HepG2 (cell line): Measurements from ENCODE around the gene ITCH. TPM values are rescaled to one million over a fixed set of nuclear protein-coding genes. Genes with fewer than 3 reads are reported as not detected.

Experiments
- ARID4A ChIP-seq: sonication (generic); formaldehyde crosslinking; IDR thresholded peaks from 2 replicates; pipeline ENCODE4 v1.5.0; 2020; ENCODE audit warnings: mild to moderate bottlenecking, missing genetic modification reagents, borderline replicate concordance
- CEBPG ChIP-seq: IDR thresholded peaks from 2 replicates; pipeline ENCODE4 v1.6.1; 2016
- MTA1 ChIP-seq: sonication (generic); formaldehyde crosslinking; IDR thresholded peaks from 2 replicates; pipeline ENCODE4 v1.4.0; 2020; ENCODE audit warnings: missing genetic modification reagents, mild to moderate bottlenecking, borderline replicate concordance
- NFATC3 ChIP-seq: sonication (generic); formaldehyde crosslinking; IDR thresholded peaks from 2 replicates; pipeline ENCODE4 v1.5.1; 2020; ENCODE audit warnings: mild to moderate bottlenecking, missing genetic modification reagents
- RXRA ChIP-seq: sonication (generic); formaldehyde crosslinking; IDR thresholded peaks from 2 replicates; pipeline ENCODE4 v1.5.1; 2020; ENCODE audit warnings: missing genetic modification reagents
- SMYD3 ChIP-seq: sonication (generic); formaldehyde crosslinking; IDR thresholded peaks from 2 replicates; pipeline ENCODE4 v1.8.1; 2023; ENCODE audit warnings: mild to moderate bottlenecking, missing genetic modification reagents
- TCF7L2 ChIP-seq: IDR thresholded peaks from 2 replicates; pipeline ENCODE4 v1.6.1; 2011; ENCODE audit warnings: mild to moderate bottlenecking, low read depth, low read length, moderate library complexity
- ZKSCAN5 ChIP-seq: sonication (generic); formaldehyde crosslinking; IDR thresholded peaks from 2 replicates; pipeline ENCODE4 v1.5.1; 2020; ENCODE audit warnings: mild to moderate bottlenecking, missing genetic modification reagents
- ZNF256 ChIP-seq: sonication (generic); formaldehyde crosslinking; conservative IDR thresholded peaks from 2 replicates; pipeline ENCODE4 v1.4.0; 2020; ENCODE audit warnings: missing genetic modification reagents
- ZNF558 ChIP-seq: sonication (generic); formaldehyde crosslinking; IDR thresholded peaks from 2 replicates; pipeline ENCODE4 v1.9.0; 2022; ENCODE audit warnings: mild to moderate bottlenecking, missing genetic modification reagents, borderline replicate concordance
- ZNF780A ChIP-seq: sonication (generic); formaldehyde crosslinking; IDR thresholded peaks from 2 replicates; pipeline ENCODE4 v1.8.0; 2022; ENCODE audit warnings: mild to moderate bottlenecking, missing genetic modification reagents, moderate library complexity
- polyA plus RNA-seq, 8 experiments: library from polyadenylated mRNA; depleted of rRNA in 3 of 8; stranded (reverse) in 7 of 8; unstranded in 1 of 8; fragments of >200 nt; fragmentation: Illumina TruSeq in 4 of 8; extraction: Trizol in 4 of 8; gene quantifications; 2 replicates each; pipeline versions ENCODE4 v1.2.1 to v1.2.3, GENCODE V29; 2011 to 2016; ENCODE audit warnings: low read depth in 4 of 8, missing spikeins in 1 of 8, mixed read lengths in 1 of 8; ENCODE audit not compliant: insufficient read depth in 1 of 8
- total RNA-seq, 5 experiments: library from RNA; depleted of rRNA; stranded (reverse); fragments of >200 nt; fragmentation: Illumina TruSeq; extraction: Trizol; gene quantifications; 2 replicates each; pipeline ENCODE4 v1.2.3, GENCODE V29; 2016; ENCODE audit warnings: low read depth in 1 of 5

The ITCH gene
- total and polyA plus RNA-seq, 2 of the 13 experiments (the other 11 are each of a cell fraction or from before 2014, with no cell fraction given) = 20.5 to 112 TPM

GRCh38 chr20:34547844-34548613 is 185.0 kb downstream of the ITCH start (continued):
- peak; percentile 29; the same call in 1 of the 2 replicates for TF ChIP-seq MTA1 (CRISPR knock-in tag)
- no peak for TF ChIP-seq ZNF780A (CRISPR knock-in tag)
- no peak for TF ChIP-seq ZNF256
- no peak for TF ChIP-seq SMYD3 (CRISPR knock-in tag)
- TF ChIP-seq RXRA (CRISPR knock-in tag) = no peak
- no peak for TF ChIP-seq ARID4A (CRISPR knock-in tag)
- no peak for TF ChIP-seq CEBPG (CRISPR knock-in tag)
- TF ChIP-seq ZNF558 (CRISPR knock-in tag) = no peak
- TF ChIP-seq NFATC3 (CRISPR knock-in tag) = no peak
- TF ChIP-seq ZKSCAN5 (CRISPR knock-in tag) = no peak
- no peak for TF ChIP-seq TCF7L2
